SK-N-SH (cell line): Measurements from ENCODE around the gene ACOT7. TPM values are rescaled to one million over a fixed set of nuclear protein-coding genes. Genes with fewer than 3 reads are reported as not detected.

Experiments
- CTCF ChIA-PET: fragments of 300-600, 350-600 bp; formaldehyde crosslinking; extraction: SDS; loops from one replicate; lab custom pipeline; 2021; lab: Yijun Ruan, JAX
- POLR2A ChIA-PET: fragments of 350-600 bp; sonication (Branson Sonifier 250); formaldehyde crosslinking; extraction: SDS; loops from one replicate; lab custom pipeline; 2020; ENCODE audit warnings: antibody characterized with exemption, inconsistent platforms; lab: Yijun Ruan, JAX
- DNase-seq: peaks from one replicate; pipeline ENCODE4 v3.0.0; 2012
- H2AFZ ChIP-seq: fragments of 200-600 bp; sonication (generic); 2 replicates; pipeline ENCODE4 v1.8.1; 2016; ENCODE audit warnings: antibody characterized with exemption, mild to moderate bottlenecking, low read depth
- H3F3A ChIP-seq: fragments of 200-600 bp; sonication (generic); replicated peaks from 2 replicates; pipeline ENCODE3; 2016; ENCODE audit warnings: antibody characterized with exemption, mild to moderate bottlenecking; ENCODE audit not compliant: insufficient read depth
- H3K27ac ChIP-seq, 2 experiments: fragments of 200-500 bp in 1 of 2; fragments of 200-600 bp in 1 of 2; sonication (Bioruptor generic) in 1 of 2; sonication (generic), shearing (Covaris generic) in 1 of 2; 2 replicates each; pipeline versions ENCODE4 v1.5.1 to v1.6.1; 2014 to 2016; ENCODE audit warnings: low read depth in 2 of 2, inconsistent platforms in 1 of 2, low read length in 1 of 2, mild to moderate bottlenecking in 1 of 2, mixed read lengths in 1 of 2
- H3K27me3 ChIP-seq: fragments of 200-600 bp; sonication (generic), shearing (Covaris generic); 2 replicates; pipeline ENCODE4 v1.6.1; 2016; ENCODE audit warnings: mixed run types; ENCODE audit not compliant: insufficient read depth
- H3K36me3 ChIP-seq, 2 experiments: fragments of 200-500 bp in 1 of 2; fragments of 200-600 bp in 1 of 2; sonication (Bioruptor generic) in 1 of 2; sonication (generic) in 1 of 2; replicated peaks in 1 of 2; 2 replicates each; pipeline versions ENCODE3 to v1.5.1; 2014 to 2016; ENCODE audit warnings: low read length in 1 of 2, mild to moderate bottlenecking in 1 of 2; ENCODE audit not compliant: insufficient read depth in 2 of 2, control insufficient read depth in 1 of 2
- H3K4me1 ChIP-seq, 2 experiments: fragments of 200-500 bp in 1 of 2; fragments of 200-600 bp in 1 of 2; sonication (Bioruptor generic) in 1 of 2; sonication (generic), shearing (Covaris generic) in 1 of 2; 2 replicates each; pipeline versions ENCODE4 v1.5.1 to v1.6.1; 2014 to 2016; ENCODE audit warnings: low read depth in 1 of 2, low read length in 1 of 2, mixed run types in 1 of 2; ENCODE audit not compliant: insufficient read depth in 2 of 2, control insufficient read depth in 1 of 2
- H3K4me2 ChIP-seq: fragments of 200-600 bp; sonication (generic), shearing (Covaris generic); 2 replicates; pipeline ENCODE4 v1.6.1; 2017; ENCODE audit warnings: mixed run types
- H3K4me3 ChIP-seq, 2 experiments: fragments of 200-500 bp in 1 of 2; fragments of 200-600 bp in 1 of 2; sonication (Bioruptor generic) in 1 of 2; sonication (generic), shearing (Covaris generic) in 1 of 2; 2 replicates each; pipeline versions ENCODE4 v1.5.1 to v1.8.1; 2014 to 2016; ENCODE audit warnings: low read depth in 2 of 2, inconsistent platforms in 1 of 2, low read length in 1 of 2, mild to moderate bottlenecking in 1 of 2, mixed read lengths in 1 of 2, moderate library complexity in 1 of 2
- H3K79me2 ChIP-seq: fragments of 200-600 bp; sonication (generic); 2 replicates; pipeline ENCODE4 v1.8.1; 2017; ENCODE audit warnings: mild to moderate bottlenecking; ENCODE audit not compliant: insufficient read depth
- H3K9ac ChIP-seq: fragments of 200-600 bp; sonication (generic); 2 replicates; pipeline ENCODE4 v1.6.1; 2017; ENCODE audit warnings: mixed run types
- H3K9me2 ChIP-seq: fragments of 200-600 bp; sonication (generic); 2 replicates; pipeline ENCODE4 v1.6.1; 2017; ENCODE audit warnings: mixed run types
- H3K9me3 ChIP-seq: fragments of 200-600 bp; sonication (generic); 2 replicates; pipeline ENCODE4 v1.6.1; 2017; ENCODE audit warnings: mixed run types, mild to moderate bottlenecking, moderate library complexity
- H4K20me1 ChIP-seq: fragments of 200-600 bp; sonication (generic); 2 replicates; pipeline ENCODE4 v1.6.1; 2017; ENCODE audit warnings: mild to moderate bottlenecking, mixed run types; ENCODE audit not compliant: insufficient read depth
- CHD2 ChIP-seq: fragments of 150-350 bp; IDR thresholded peaks from 2 replicates; pipeline ENCODE4 v1.6.1; 2018; ENCODE audit warnings: low read length; ENCODE audit not compliant: partially characterized antibody
- ELF1 ChIP-seq: IDR thresholded peaks from 2 replicates; pipeline ENCODE4 v1.4.0; 2012
- EZH2phosphoT487 ChIP-seq: fragments of 200-600 bp; sonication (generic); IDR thresholded peaks from 2 replicates; pipeline ENCODE4 v1.6.1; 2017; ENCODE audit warnings: low read depth, mixed run types, mild to moderate bottlenecking, antibody characterized with exemption, moderate library complexity, borderline replicate concordance
- FOSL2 ChIP-seq: IDR thresholded peaks from 2 replicates; pipeline ENCODE4 v1.4.0; 2012; ENCODE audit warnings: low read depth, mild to moderate bottlenecking, moderate library complexity, borderline replicate concordance
- GATA2 ChIP-seq: sonication (generic); formaldehyde crosslinking; IDR thresholded peaks from 2 replicates; pipeline ENCODE4 v1.5.0; 2020; ENCODE audit warnings: mild to moderate bottlenecking, missing genetic modification reagents
- JUND ChIP-seq: IDR thresholded peaks from 2 replicates; pipeline ENCODE4 v1.4.0; 2012
- MEF2A ChIP-seq: IDR thresholded peaks from 2 replicates; pipeline ENCODE4 v1.4.0; 2012; ENCODE audit warnings: low read depth, borderline replicate concordance
- MXI1 ChIP-seq: IDR thresholded peaks from 2 replicates; pipeline ENCODE4 v1.6.1; 2012; ENCODE audit warnings: mild to moderate bottlenecking, low read depth, low read length, improper control_type of control experiment
- POLR2AphosphoS5 ChIP-seq: IDR thresholded peaks from 2 replicates; pipeline ENCODE4 v1.6.1; 2012; ENCODE audit warnings: low read depth, low read length
- RAD21 ChIP-seq: IDR thresholded peaks from 2 replicates; pipeline ENCODE4 v1.6.1; 2012; ENCODE audit warnings: mild to moderate bottlenecking, low read length
- RCOR1 ChIP-seq: fragments of 150-350 bp; IDR thresholded peaks from 2 replicates; pipeline ENCODE4 v1.6.1; 2017; ENCODE audit warnings: antibody characterized with exemption, low read length
- RFX5 ChIP-seq: IDR thresholded peaks from 2 replicates; pipeline ENCODE4 v1.6.1; 2012; ENCODE audit warnings: mild to moderate bottlenecking, improper control_type of control experiment, low read length
- RXRA ChIP-seq: IDR thresholded peaks from 2 replicates; pipeline ENCODE4 v1.4.0; 2012; ENCODE audit warnings: low read depth, mild to moderate bottlenecking, borderline replicate concordance
- SIN3A ChIP-seq: IDR thresholded peaks from 2 replicates; pipeline ENCODE4 v1.6.1; 2012; ENCODE audit warnings: low read depth, mild to moderate bottlenecking, low read length, moderate library complexity, borderline replicate concordance
- YY1 ChIP-seq: IDR thresholded peaks from 2 replicates; pipeline ENCODE4 v1.4.0; 2012; ENCODE audit warnings: low read depth, mild to moderate bottlenecking
- WGBS: methylation state at CpG from one replicate; pipeline ENCODE4 v1.1.6; 2017; ENCODE audit warnings: low lambda C conversion rate; 5-methylcytosine and 5-hydroxymethylcytosine counted together
- polyA plus RNA-seq, 3 experiments: library from polyadenylated mRNA; depleted of rRNA; stranded (reverse); fragments of >200 nt; gene quantifications; 2 replicates each; pipeline ENCODE4 v1.2.3, GENCODE V29; 2012
- TF ChIP-seq, protein P1 (sequence below): fragments of 200-600 bp; sonication (generic); IDR thresholded peaks from 2 replicates; pipeline ENCODE4 v1.6.1; 2017; ENCODE audit warnings: antibody characterized with exemption, mild to moderate bottlenecking, moderate library complexity
- TF ChIP-seq, protein P2 (sequence below): fragments of 150-350 bp; IDR thresholded peaks from 2 replicates; pipeline ENCODE4 v1.6.1; 2016; ENCODE audit warnings: mild to moderate bottlenecking, low read depth, low read length
- TF ChIP-seq, protein P3 (sequence below): IDR thresholded peaks from 2 replicates; pipeline ENCODE4; 2012
- TF ChIP-seq, protein P4 (sequence below): IDR thresholded peaks from 2 replicates; pipeline ENCODE4 v1.4.0; 2012; ENCODE audit warnings: low read depth

The ACOT7 gene
- polyA plus RNA-seq, 1 of the 3 experiments (the other 2 are of a cell fraction) = 289 TPM

DNA sequence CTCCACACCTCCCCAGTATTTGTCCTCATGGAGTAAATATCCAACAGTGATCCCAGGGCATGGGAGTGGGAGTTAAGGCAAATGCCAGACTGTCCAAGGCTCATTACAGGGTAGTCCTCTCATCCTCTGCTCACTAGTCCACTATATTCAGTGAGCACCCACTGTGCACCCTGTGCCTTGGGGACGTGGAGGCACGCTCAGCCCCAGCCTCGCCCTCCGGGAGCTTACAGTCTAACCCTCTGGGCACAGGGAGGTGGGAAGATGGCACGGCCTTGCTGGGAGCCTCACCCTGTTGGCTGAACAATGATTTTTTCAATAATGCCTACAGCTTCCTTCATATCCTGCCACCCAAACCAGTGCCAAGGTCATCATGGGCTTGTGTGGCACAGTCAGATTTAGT lies 23.3 kb upstream of the ACOT7 start:
- Histone ChIP-seq H3K4me1 (peaks cover 0 to 6% of the 10 kb centered on the region in 2 experiments; a peak in 1 of 4 replicates), H2AFZ (no peak overlapping the region), H3K4me2 (no peak overlapping the region), H3K36me3 (no peaks in the 10 kb centered on the region), H3K79me2 (no peaks in the 10 kb centered on the region), H3K27ac (no peak overlapping the region), H3K27me3 (peaks cover 17% of the 10 kb centered on the region), H3F3A (no peaks in the 10 kb centered on the region), H3K9ac (no peak overlapping the region), H3K9me2 (no peaks in the 10 kb centered on the region), H3K4me3 (no peak overlapping the region), H3K9me3 (no peaks in the 10 kb centered on the region), H4K20me1 (no peaks in the 10 kb centered on the region)
- no peak for DNase-seq
- TF ChIP-seq ELF1 (no peak), MXI1 (no peak), RCOR1 (no peak), RXRA (no peak), RAD21 (no peak), SIN3A (no peak), FOSL2 (no peak), YY1 (no peak), CHD2 (no peak), JUND (no peak)
- TF ChIP-seq, protein P1, sequence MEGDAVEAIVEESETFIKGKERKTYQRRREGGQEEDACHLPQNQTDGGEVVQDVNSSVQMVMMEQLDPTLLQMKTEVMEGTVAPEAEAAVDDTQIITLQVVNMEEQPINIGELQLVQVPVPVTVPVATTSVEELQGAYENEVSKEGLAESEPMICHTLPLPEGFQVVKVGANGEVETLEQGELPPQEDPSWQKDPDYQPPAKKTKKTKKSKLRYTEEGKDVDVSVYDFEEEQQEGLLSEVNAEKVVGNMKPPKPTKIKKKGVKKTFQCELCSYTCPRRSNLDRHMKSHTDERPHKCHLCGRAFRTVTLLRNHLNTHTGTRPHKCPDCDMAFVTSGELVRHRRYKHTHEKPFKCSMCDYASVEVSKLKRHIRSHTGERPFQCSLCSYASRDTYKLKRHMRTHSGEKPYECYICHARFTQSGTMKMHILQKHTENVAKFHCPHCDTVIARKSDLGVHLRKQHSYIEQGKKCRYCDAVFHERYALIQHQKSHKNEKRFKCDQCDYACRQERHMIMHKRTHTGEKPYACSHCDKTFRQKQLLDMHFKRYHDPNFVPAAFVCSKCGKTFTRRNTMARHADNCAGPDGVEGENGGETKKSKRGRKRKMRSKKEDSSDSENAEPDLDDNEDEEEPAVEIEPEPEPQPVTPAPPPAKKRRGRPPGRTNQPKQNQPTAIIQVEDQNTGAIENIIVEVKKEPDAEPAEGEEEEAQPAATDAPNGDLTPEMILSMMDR = no peak
- CTCF ChIA-PET = interaction anchor here (4.7 to 16.1 kb wide), 3 partner anchors 22 to 170 kb away, joined by 50 to 290 read pairs (median 131); no protein-coding TSS in a partner anchor
- WGBS = no CpG with 5 or more reads among the region's 5 CpGs
- POLR2A ChIA-PET = no interaction called here

DNA sequence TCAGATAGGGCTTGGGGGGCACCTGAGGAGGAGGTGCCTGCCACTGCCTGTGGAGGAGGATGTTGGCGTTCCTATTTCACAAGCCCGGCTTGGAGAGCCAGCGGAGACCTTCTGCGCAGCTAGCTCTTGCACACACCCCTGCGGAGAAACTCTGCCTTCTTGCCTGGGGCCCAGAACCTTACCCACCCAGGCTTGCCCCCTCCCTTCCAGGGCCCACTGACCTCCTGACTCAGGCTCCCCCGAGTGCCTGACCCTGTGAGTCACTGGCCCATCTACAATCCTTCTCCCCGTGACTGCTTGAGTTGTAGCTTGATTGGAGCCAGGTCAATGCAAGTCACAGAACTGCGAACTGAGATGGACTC lies 22.7 kb upstream of the ACOT7 start:
- no peak for TF ChIP-seq GATA2 (CRISPR knock-in tag)
- TF ChIP-seq, protein P2, sequence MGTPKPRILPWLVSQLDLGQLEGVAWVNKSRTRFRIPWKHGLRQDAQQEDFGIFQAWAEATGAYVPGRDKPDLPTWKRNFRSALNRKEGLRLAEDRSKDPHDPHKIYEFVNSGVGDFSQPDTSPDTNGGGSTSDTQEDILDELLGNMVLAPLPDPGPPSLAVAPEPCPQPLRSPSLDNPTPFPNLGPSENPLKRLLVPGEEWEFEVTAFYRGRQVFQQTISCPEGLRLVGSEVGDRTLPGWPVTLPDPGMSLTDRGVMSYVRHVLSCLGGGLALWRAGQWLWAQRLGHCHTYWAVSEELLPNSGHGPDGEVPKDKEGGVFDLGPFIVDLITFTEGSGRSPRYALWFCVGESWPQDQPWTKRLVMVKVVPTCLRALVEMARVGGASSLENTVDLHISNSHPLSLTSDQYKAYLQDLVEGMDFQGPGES = no peak
- no peak for TF ChIP-seq JUND
- no peak for TF ChIP-seq MEF2A
- TF ChIP-seq RFX5 = no peak
- TF ChIP-seq, protein P3, sequence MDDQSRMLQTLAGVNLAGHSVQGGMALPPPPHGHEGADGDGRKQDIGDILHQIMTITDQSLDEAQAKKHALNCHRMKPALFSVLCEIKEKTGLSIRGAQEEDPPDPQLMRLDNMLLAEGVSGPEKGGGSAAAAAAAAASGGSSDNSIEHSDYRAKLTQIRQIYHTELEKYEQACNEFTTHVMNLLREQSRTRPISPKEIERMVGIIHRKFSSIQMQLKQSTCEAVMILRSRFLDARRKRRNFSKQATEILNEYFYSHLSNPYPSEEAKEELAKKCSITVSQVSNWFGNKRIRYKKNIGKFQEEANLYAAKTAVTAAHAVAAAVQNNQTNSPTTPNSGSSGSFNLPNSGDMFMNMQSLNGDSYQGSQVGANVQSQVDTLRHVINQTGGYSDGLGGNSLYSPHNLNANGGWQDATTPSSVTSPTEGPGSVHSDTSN = no peak
- TF ChIP-seq RCOR1 = no peak
- TF ChIP-seq MXI1 = no peak
- TF ChIP-seq POLR2AphosphoS5 = no peak
- TF ChIP-seq, protein P4, sequence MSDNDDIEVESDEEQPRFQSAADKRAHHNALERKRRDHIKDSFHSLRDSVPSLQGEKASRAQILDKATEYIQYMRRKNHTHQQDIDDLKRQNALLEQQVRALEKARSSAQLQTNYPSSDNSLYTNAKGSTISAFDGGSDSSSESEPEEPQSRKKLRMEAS = no peak
- TF ChIP-seq RAD21 = no peak
- TF ChIP-seq EZH2phosphoT487 = no peak
- TF ChIP-seq, all 33 proteins: peak for 0
- ChIA-PET POLR2A (no interaction called here), CTCF (interaction anchor here (4.7 to 16.1 kb wide), 3 partner anchors 22 to 169 kb away, joined by 50 to 290 read pairs (median 131); no protein-coding TSS in a partner anchor)

More for the DNA sequence above, 22.7 kb upstream of the ACOT7 start:
- Histone ChIP-seq H4K20me1 (no peaks in the 10 kb centered on the region), H3K4me2 (no peak overlapping the region), H3K27me3 (peaks cover 17% of the 10 kb centered on the region), H3F3A (no peaks in the 10 kb centered on the region), H3K27ac (no peak overlapping the region), H3K4me3 (no peak overlapping the region), H3K9me3 (no peaks in the 10 kb centered on the region), H3K9ac (no peak overlapping the region), H3K79me2 (no peaks in the 10 kb centered on the region), H3K4me1 (peaks cover 0 to 6% of the 10 kb centered on the region in 2 experiments; a peak in 1 of 4 replicates), H3K36me3 (no peaks in the 10 kb centered on the region), H2AFZ (no peak overlapping the region), H3K9me2 (no peaks in the 10 kb centered on the region)
- DNase-seq = no peak
- 32% methylated on average over 2 of the region's 8 CpGs for WGBS
